ENCODE data around the gene DNAJA3. TPM values are rescaled to one million over a fixed set of nuclear protein-coding genes. Genes with fewer than 3 reads are reported as not detected.

Gene DNAJA3
- polyA plus RNA-seq, 2 donors, result 20.5 to 27.8 TPM

DNA sequence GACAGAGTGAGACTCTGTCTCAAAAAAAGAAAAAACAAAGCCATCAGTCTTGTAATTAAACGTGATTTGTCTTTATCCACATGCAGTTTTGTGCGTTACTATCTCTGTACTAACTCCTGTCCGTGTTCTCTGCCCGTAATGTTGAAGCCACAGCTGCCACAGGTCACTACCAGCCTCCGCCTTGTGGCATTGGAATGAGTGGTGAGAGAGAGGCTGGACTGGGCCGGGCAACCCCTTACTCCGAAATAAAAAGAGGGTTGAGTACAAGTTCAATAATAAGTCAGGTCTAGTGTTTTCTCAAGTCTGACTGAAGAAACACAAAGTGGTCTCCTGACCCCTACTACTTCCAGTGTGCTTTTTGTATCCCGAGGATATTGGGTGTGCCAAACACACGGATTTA, 5.4 kb downstream of the DNAJA3 start:
- no peaks in the 10 kb centered on the region for H3K27me3 ChIP-seq (ENCODE audit: control insufficient read depth in 1 of 2, insufficient read depth in 2 of 2, low read length in 2 of 2)
- WGBS, 2 donors, result 89 to 90% methylated on average over 9 of the region's 9 CpGs
- H3K36me3 ChIP-seq (ENCODE audit: control insufficient read depth in 2 of 2, insufficient read depth in 2 of 2, low read length in 1 of 2), result peaks cover 0 to 5% of the 10 kb centered on the region in 2 donors
- no peaks in the 10 kb centered on the region for H3K9me3 ChIP-seq (ENCODE audit: control insufficient read depth in 2 of 2, insufficient read depth in 1 of 2, low read depth in 1 of 2, low read length in 1 of 2)
- H3K27ac ChIP-seq (ENCODE audit: low read depth in 2 of 2, low read length in 1 of 2), result no peak overlapping the region
- no peaks in the 10 kb centered on the region for H3K4me1 ChIP-seq (ENCODE audit: control insufficient read depth in 2 of 2, insufficient read depth in 2 of 2, low read length in 1 of 2)
- no peak overlapping the region for H3K4me3 ChIP-seq (ENCODE audit: low read depth in 1 of 2, low read length in 2 of 2)

DNA sequence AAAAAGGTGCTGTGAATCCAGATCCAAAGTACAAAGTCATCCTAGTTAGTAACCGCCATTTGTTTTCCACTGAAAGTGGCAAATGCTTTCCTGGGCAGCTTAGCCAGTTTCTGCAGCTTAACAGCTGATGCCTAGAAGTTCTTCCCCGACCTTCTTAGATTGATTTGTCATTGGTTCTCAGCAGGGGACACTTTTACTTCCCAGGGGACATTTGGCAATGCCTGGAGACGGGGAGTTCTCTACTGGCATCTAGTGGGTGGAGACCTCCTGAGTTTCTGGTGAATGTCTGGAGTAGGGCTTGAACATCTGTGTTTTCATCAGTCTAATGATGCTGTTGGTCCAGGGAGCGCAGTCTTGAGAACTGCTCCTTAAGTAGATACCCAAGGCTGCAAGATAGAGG, 7.6 kb downstream of the DNAJA3 start:
- 88 to 90% methylated on average over 4 of the region's 4 CpGs for WGBS, 2 donors
- Histone ChIP-seq H3K9me3 (ENCODE audit: control insufficient read depth in 2 of 2, insufficient read depth in 1 of 2, low read depth in 1 of 2, low read length in 1 of 2) (no peaks in the 10 kb centered on the region), H3K36me3 (ENCODE audit: control insufficient read depth in 2 of 2, insufficient read depth in 2 of 2, low read length in 1 of 2) (peaks cover 0 to 8% of the 10 kb centered on the region in 2 donors), H3K27ac (ENCODE audit: low read depth in 2 of 2, low read length in 1 of 2) (no peak overlapping the region), H3K4me3 (ENCODE audit: low read depth in 1 of 2, low read length in 2 of 2) (no peak overlapping the region), H3K27me3 (ENCODE audit: control insufficient read depth in 1 of 2, insufficient read depth in 2 of 2, low read length in 2 of 2) (no peaks in the 10 kb centered on the region), H3K4me1 (ENCODE audit: control insufficient read depth in 2 of 2, insufficient read depth in 2 of 2, low read length in 1 of 2) (no peaks in the 10 kb centered on the region)

DNA sequence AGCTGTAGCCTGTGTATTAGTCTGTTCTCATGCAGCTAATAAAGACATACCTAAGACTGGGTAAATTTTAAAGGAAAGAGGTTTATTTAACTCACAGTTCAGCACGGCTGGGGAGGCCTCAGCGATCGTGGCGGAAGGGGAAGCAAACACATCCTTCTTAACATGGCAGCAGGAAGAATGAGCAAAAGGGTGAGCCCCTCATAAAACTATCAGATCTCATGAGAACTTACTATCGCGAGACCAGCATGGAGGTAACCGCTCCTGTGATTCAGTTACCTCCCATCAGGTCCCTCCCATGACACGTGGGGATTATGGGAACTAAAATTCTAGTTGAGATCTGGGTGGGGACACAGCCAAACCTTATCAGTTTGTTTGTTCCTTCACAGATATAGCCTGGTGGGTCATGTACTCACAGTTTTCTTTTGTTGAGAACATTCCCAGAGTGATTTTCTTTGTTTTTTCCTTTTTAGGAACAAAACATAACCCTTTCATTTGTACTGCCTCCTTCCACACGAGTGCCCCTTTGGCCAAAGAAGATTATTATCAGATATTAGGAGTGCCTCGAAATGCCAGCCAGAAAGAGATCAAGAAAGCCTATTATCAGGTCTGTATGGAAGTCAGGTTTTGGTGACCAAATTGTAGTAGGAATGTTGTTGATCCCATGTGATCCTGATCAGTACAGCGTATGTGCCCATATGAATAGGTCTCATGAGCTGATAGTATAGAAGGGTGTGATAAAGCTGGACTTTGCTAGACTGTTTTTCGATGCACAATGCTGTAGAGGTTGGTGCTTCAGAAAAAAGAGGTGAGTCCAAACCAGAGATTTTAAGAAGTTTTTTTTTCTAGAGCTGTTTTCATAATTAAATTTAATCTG, 8.5 kb downstream of the DNAJA3 start:
- Histone ChIP-seq H3K4me3 (ENCODE audit: low read depth in 1 of 2, low read length in 2 of 2) (no peak overlapping the region), H3K27me3 (ENCODE audit: control insufficient read depth in 1 of 2, insufficient read depth in 2 of 2, low read length in 2 of 2) (no peaks in the 10 kb centered on the region), H3K27ac (ENCODE audit: low read depth in 2 of 2, low read length in 1 of 2) (no peak overlapping the region), H3K9me3 (ENCODE audit: control insufficient read depth in 2 of 2, insufficient read depth in 1 of 2, low read depth in 1 of 2, low read length in 1 of 2) (no peaks in the 10 kb centered on the region), H3K36me3 (ENCODE audit: control insufficient read depth in 2 of 2, insufficient read depth in 2 of 2, low read length in 1 of 2) (peaks cover 0 to 8% of the 10 kb centered on the region in 2 donors), H3K4me1 (ENCODE audit: control insufficient read depth in 2 of 2, insufficient read depth in 2 of 2, low read length in 1 of 2) (no peaks in the 10 kb centered on the region)
- WGBS, 2 donors, result 81 to 86% methylated on average over 12 of the region's 12 CpGs

DNA sequence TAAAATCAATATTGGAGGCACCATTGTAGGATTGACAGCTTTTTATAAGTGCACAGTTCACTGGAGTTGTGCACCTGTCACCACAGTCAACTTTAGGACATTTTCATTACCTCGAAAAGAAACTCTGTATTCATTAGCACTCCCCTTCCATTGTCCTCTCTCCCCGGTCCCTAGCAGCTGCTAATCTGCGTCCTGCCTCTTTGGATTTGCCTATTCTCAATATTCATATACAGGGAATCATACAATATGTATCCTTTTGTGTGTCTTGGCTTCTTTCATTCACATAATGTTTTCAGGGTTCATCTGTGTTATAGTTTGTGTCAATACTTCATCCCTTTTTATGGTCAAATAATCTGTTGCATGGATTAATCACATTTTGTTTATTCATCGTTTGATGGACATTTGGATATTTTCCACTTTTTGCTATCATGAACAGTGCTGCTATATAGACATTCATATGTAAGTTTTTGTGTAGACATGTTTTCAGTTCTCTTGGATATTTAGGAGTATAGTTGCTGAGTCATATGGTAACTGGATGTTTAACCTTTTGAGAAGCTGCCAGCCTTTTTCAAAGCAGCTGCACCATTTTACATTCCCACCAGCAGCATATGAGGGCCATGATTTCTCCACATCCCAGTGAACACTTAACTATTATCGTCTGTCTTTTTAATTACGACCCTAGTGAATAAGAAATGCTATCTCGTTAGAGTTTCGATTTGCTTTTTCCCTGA, 9.8 kb downstream of the DNAJA3 start:
- peaks cover under 1 to 9% of the 10 kb centered on the region in 2 donors for H3K36me3 ChIP-seq (ENCODE audit: control insufficient read depth in 2 of 2, insufficient read depth in 2 of 2, low read length in 1 of 2)

DNA sequence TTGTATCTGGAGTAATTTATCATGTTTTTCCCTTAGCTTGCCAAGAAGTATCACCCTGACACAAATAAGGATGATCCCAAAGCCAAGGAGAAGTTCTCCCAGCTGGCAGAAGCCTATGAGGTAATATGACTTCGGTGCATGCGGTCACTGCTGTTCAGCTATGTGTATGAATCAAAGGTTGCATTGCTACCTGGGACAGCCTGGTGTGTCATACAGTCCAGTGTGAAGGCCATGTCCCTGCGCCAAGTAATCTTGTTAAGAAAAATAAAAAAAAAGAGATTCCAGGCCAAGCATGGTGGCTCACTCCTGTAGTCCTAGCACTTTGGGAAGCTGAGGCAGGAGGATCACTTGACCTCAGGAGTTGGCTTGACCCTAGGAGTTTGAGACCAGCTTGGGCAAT, 11.7 kb downstream of the DNAJA3 start:
- no peaks in the 10 kb centered on the region for H3K27me3 ChIP-seq (ENCODE audit: control insufficient read depth in 1 of 2, insufficient read depth in 2 of 2, low read length in 2 of 2)
- no peak overlapping the region for H3K27ac ChIP-seq (ENCODE audit: low read depth in 2 of 2, low read length in 1 of 2)
- no peaks in the 10 kb centered on the region for H3K4me1 ChIP-seq (ENCODE audit: control insufficient read depth in 2 of 2, insufficient read depth in 2 of 2, low read length in 1 of 2)
- no peak overlapping the region for H3K4me3 ChIP-seq (ENCODE audit: low read depth in 1 of 2, low read length in 2 of 2)
- WGBS, 2 donors, result 97 to 98% methylated on average over 3 of the region's 3 CpGs
- peaks cover 13 to 22% of the 10 kb centered on the region in 2 donors for H3K36me3 ChIP-seq (ENCODE audit: control insufficient read depth in 2 of 2, insufficient read depth in 2 of 2, low read length in 1 of 2)
- H3K9me3 ChIP-seq (ENCODE audit: control insufficient read depth in 2 of 2, insufficient read depth in 1 of 2, low read depth in 1 of 2, low read length in 1 of 2), result no peaks in the 10 kb centered on the region

More for the DNA sequence above, 9.8 kb downstream of the DNAJA3 start:
- Histone ChIP-seq H3K9me3 (ENCODE audit: control insufficient read depth in 2 of 2, insufficient read depth in 1 of 2, low read depth in 1 of 2, low read length in 1 of 2) (no peaks in the 10 kb centered on the region), H3K4me3 (ENCODE audit: low read depth in 1 of 2, low read length in 2 of 2) (no peak overlapping the region), H3K27me3 (ENCODE audit: control insufficient read depth in 1 of 2, insufficient read depth in 2 of 2, low read length in 2 of 2) (no peaks in the 10 kb centered on the region), H3K4me1 (ENCODE audit: control insufficient read depth in 2 of 2, insufficient read depth in 2 of 2, low read length in 1 of 2) (no peaks in the 10 kb centered on the region), H3K27ac (ENCODE audit: low read depth in 2 of 2, low read length in 1 of 2) (no peak overlapping the region)
- 70 to 71% methylated on average over 8 of the region's 8 CpGs for WGBS, 2 donors

DNA sequence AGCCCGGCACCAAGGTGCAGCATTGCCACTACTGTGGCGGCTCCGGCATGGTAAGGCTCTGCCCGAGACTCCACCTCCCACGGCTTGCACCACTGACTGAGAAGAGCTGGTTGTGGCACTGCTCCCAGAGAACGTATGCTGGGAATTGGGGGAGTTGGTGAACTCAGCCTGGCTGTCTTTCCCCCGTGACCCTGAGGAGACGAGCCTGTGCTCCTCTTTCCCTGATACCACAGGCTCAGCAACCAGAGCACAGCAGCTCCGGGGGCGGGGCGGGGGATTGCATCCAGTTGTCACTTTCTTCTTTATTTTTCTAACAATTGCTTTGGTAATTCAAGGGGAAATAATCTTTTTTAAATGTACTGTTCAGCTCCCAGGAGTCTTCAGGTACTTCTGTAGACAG, 16.7 kb downstream of the DNAJA3 start:
- WGBS, 2 donors, result 91% methylated on average over 11 of the region's 11 CpGs
- H3K27me3 ChIP-seq (ENCODE audit: control insufficient read depth in 1 of 2, insufficient read depth in 2 of 2, low read length in 2 of 2), result no peaks in the 10 kb centered on the region
- no peak overlapping the region for H3K27ac ChIP-seq (ENCODE audit: low read depth in 2 of 2, low read length in 1 of 2)
- H3K36me3 ChIP-seq (ENCODE audit: control insufficient read depth in 2 of 2, insufficient read depth in 2 of 2, low read length in 1 of 2), result peaks cover 37 to 47% of the 10 kb centered on the region in 2 donors
- H3K4me1 ChIP-seq (ENCODE audit: control insufficient read depth in 2 of 2, insufficient read depth in 2 of 2, low read length in 1 of 2), result no peaks in the 10 kb centered on the region
- H3K9me3 ChIP-seq (ENCODE audit: control insufficient read depth in 2 of 2, insufficient read depth in 1 of 2, low read depth in 1 of 2, low read length in 1 of 2), result no peaks in the 10 kb centered on the region
- no peak overlapping the region for H3K4me3 ChIP-seq (ENCODE audit: low read depth in 1 of 2, low read length in 2 of 2)

DNA sequence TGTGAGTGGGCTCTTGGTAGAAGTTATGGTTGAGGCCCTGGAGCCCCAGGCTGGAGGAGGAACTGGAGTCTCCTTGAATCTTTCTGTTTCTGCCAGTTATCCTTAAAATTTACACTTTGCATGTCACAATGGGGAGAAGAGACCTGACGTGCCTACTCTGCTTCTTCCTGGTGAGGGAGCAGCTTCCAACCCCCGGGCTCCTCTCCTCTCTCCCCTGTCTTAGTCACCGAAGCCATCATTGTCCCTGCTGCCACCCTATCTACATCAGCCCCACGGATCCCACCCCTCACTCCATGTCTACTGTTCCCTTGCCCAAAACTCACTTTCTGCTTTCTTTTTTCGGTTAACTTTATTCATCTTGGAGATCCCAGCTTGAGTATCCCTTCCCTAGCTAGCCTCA, 17.6 kb downstream of the DNAJA3 start:
- Histone ChIP-seq H3K4me3 (ENCODE audit: low read depth in 1 of 2, low read length in 2 of 2) (no peak overlapping the region), H3K4me1 (ENCODE audit: control insufficient read depth in 2 of 2, insufficient read depth in 2 of 2, low read length in 1 of 2) (no peaks in the 10 kb centered on the region), H3K27ac (ENCODE audit: low read depth in 2 of 2, low read length in 1 of 2) (no peak overlapping the region), H3K9me3 (ENCODE audit: control insufficient read depth in 2 of 2, insufficient read depth in 1 of 2, low read depth in 1 of 2, low read length in 1 of 2) (no peaks in the 10 kb centered on the region), H3K27me3 (ENCODE audit: control insufficient read depth in 1 of 2, insufficient read depth in 2 of 2, low read length in 2 of 2) (no peaks in the 10 kb centered on the region), H3K36me3 (ENCODE audit: control insufficient read depth in 2 of 2, insufficient read depth in 2 of 2, low read length in 1 of 2) (peaks cover 39 to 52% of the 10 kb centered on the region in 2 donors)
- 76 to 82% methylated on average over 5 of the region's 5 CpGs for WGBS, 2 donors

DNA sequence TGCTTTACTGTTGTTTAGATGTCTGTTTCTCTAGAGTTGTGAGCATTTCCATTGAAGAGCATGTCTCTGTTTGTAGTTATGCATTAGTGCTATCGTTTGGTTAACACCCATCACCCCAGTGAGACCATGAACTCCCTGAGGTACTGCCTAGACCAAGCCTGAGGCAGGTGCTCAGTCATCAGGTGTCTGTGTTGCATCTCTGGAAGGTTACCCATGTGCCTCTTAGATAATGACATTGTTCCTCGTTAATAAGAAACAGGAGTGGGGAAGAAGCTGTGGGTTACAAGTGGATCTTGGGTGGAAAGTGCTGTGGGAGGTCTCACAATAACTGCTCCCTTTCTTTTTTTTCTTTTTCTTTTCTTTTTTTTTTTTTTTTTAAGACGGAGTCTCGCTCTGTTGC, 18.3 kb downstream of the DNAJA3 start:
- no peak overlapping the region for H3K4me3 ChIP-seq (ENCODE audit: low read depth in 1 of 2, low read length in 2 of 2)
- H3K9me3 ChIP-seq (ENCODE audit: control insufficient read depth in 2 of 2, insufficient read depth in 1 of 2, low read depth in 1 of 2, low read length in 1 of 2), result no peaks in the 10 kb centered on the region
- no peaks in the 10 kb centered on the region for H3K4me1 ChIP-seq (ENCODE audit: control insufficient read depth in 2 of 2, insufficient read depth in 2 of 2, low read length in 1 of 2)
- H3K36me3 ChIP-seq (ENCODE audit: control insufficient read depth in 2 of 2, insufficient read depth in 2 of 2, low read length in 1 of 2), result peaks cover 42 to 56% of the 10 kb centered on the region in 2 donors
- H3K27ac ChIP-seq (ENCODE audit: low read depth in 2 of 2, low read length in 1 of 2), result no peak overlapping the region
- WGBS, 2 donors, result 85 to 90% methylated on average over 4 of the region's 4 CpGs
- H3K27me3 ChIP-seq (ENCODE audit: control insufficient read depth in 1 of 2, insufficient read depth in 2 of 2, low read length in 2 of 2), result no peaks in the 10 kb centered on the region

DNA sequence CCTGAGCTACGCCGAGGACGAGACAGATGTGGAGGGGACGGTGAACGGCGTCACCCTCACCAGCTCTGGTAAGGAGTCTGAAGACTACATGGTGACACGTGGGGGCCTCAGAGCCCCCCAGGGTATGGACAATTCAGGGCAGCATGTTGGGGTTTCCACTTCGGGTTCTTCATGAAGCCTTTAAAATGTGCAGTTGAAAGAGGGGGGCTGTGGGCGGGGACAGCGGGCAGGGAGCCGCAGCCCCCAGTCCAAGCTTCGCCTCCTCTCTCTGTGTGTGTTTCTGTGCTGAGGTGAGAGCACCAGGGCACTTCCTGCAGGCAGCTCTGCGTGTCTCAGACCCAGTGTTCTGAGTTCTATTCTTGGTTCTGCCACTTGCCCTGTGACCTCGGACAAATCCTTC, 24.8 kb downstream of the DNAJA3 start:
- Histone ChIP-seq H3K27ac (ENCODE audit: low read depth in 2 of 2, low read length in 1 of 2) (no peak overlapping the region), H3K4me3 (ENCODE audit: low read depth in 1 of 2, low read length in 2 of 2) (no peak overlapping the region), H3K9me3 (ENCODE audit: control insufficient read depth in 2 of 2, insufficient read depth in 1 of 2, low read depth in 1 of 2, low read length in 1 of 2) (no peaks in the 10 kb centered on the region), H3K27me3 (ENCODE audit: control insufficient read depth in 1 of 2, insufficient read depth in 2 of 2, low read length in 2 of 2) (no peaks in the 10 kb centered on the region), H3K36me3 (ENCODE audit: control insufficient read depth in 2 of 2, insufficient read depth in 2 of 2, low read length in 1 of 2) (peaks cover 35 to 53% of the 10 kb centered on the region in 2 donors), H3K4me1 (ENCODE audit: control insufficient read depth in 2 of 2, insufficient read depth in 2 of 2, low read length in 1 of 2) (no peaks in the 10 kb centered on the region)
- 92 to 96% methylated on average over 14 of the region's 14 CpGs for WGBS, 2 donors
